ENCODE results near the gene ATG7.
"Not testable (repeated sequence)": the region's sequence is repeated elsewhere in the genome, so short reads cannot be mapped to it uniquely, and the experiment has no call there.

The ATG7 gene

GRCh38 chr3:11464356-11464755 is 192.2 kb downstream of the ATG7 start:
- no peak for DNase-seq (ENCODE audit: low read depth, low spot score)

GRCh38 chr3:11465744-11466616 is 193.8 kb downstream of the ATG7 start:
- DNase-seq (ENCODE audit: low read depth, low spot score): peak; percentile 90

GRCh38 chr3:11467875-11468274 is 195.7 kb downstream of the ATG7 start:
- DNase-seq (ENCODE audit: low read depth, low spot score): no peak

GRCh38 chr3:11470031-11470853 is 198.0 kb downstream of the ATG7 start:
- DNase-seq (ENCODE audit: low read depth, low spot score): no peak

GRCh38 chr3:11475324-11475723 is 203.1 kb downstream of the ATG7 start:
- DNase-seq (ENCODE audit: low read depth, low spot score): no peak

- DNase-seq (ENCODE audit: low read depth, low spot score): no peak
Observed at GRCh38 chr3:11476735-11477144, 204.5 kb downstream of the ATG7 start.

- peak; percentile 86 for DNase-seq (ENCODE audit: low read depth, low spot score)
Observed at GRCh38 chr3:11477407-11477911, 205.3 kb downstream of the ATG7 start.

GRCh38 chr3:11478167-11478566 is 206.0 kb downstream of the ATG7 start:
- DNase-seq (ENCODE audit: low read depth, low spot score): no peak

GRCh38 chr3:11479221-11479620 is 207.0 kb downstream of the ATG7 start:
- no peak for DNase-seq (ENCODE audit: low read depth, low spot score)

- DNase-seq (ENCODE audit: low read depth, low spot score): no peak
Observed at GRCh38 chr3:11480663-11481298, 208.6 kb downstream of the ATG7 start.

GRCh38 chr3:11481556-11481955 is 209.4 kb downstream of the ATG7 start:
- no peak for DNase-seq (ENCODE audit: low read depth, low spot score)

GRCh38 chr3:11482021-11482420 is 209.8 kb downstream of the ATG7 start:
- DNase-seq (ENCODE audit: low read depth, low spot score): no peak

GRCh38 chr3:11488356-11488755 is 216.2 kb downstream of the ATG7 start:
- not testable (repeated sequence) for DNase-seq (ENCODE audit: low read depth, low spot score)

- DNase-seq (ENCODE audit: low read depth, low spot score): no peak
Observed at GRCh38 chr3:11494131-11494916, 222.1 kb downstream of the ATG7 start.

GRCh38 chr3:11495948-11496557 is 223.9 kb downstream of the ATG7 start:
- DNase-seq (ENCODE audit: low read depth, low spot score): peak; percentile 94

- no peak for DNase-seq (ENCODE audit: low read depth, low spot score)
Observed at GRCh38 chr3:11498177-11498576, 226.0 kb downstream of the ATG7 start.

- DNase-seq (ENCODE audit: low read depth, low spot score): peak; percentile 88
Observed at GRCh38 chr3:11498646-11499045, 226.4 kb downstream of the ATG7 start.

GRCh38 chr3:11499144-11499543 is 226.9 kb downstream of the ATG7 start:
- peak; percentile 94 for DNase-seq (ENCODE audit: low read depth, low spot score)

- DNase-seq (ENCODE audit: low read depth, low spot score): not testable (repeated sequence)
Observed at GRCh38 chr3:11502413-11502812, 230.2 kb downstream of the ATG7 start.

GRCh38 chr3:11507719-11508118 is 235.5 kb downstream of the ATG7 start:
- no peak for DNase-seq (ENCODE audit: low read depth, low spot score)
